ENCODE results near the gene MAT2A.

Gene MAT2A

DNA sequence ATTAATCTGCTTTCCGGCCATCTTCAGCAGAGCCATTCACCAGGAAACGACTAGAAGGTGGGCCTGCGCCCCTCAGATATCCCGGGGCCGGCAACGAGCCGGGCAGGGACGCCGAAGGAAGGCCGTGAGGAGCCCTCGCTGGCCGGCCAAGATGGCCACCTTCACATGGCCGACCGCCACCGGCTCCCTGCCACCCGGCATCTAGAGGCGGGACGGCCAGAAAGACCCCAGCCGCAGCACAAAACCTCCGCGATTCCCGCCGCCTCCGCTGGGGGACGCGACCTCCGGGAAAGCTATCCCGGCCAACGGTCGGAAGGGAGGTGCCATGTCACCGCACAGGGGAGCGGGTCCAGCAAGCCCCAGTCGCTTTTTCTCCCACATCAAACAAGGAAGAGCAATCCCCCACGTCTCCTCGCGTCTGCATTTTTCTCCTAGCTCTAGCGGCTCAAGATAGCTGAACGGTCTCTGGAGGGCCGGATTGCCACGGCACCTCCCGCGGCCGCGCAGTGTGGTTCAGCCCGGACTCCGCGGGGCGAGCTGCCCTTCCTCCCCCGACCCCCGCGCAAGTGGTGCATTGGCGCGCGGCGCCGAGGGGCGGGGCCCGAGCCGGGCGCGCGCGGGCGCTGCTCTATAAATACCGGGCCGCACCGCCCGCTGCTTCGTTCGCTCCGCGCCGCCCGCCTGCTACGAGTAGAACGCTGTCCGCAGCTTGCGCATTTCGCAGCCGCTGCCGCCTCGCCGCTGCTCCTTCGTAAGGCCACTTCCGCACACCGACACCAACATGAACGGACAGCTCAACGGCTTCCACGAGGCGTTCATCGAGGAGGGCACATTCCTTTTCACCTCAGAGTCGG lies at the start of gene MAT2A:
MAT2A (plus strand) TSS at position 662 of the 854 bp plus-strand sequence; CDS start at position 782, 120 bp downstream.
- H3K27ac ChIP-seq: peak within 1 kb of the TSS; percentile 99
- TF ChIP-seq CTCF (conservative IDR thresholded peaks at IDR 0.05) (peak; percentile 82), ZFX (IDR thresholded peaks at IDR 0.05) (no peak; the same call in 1 of the 2 replicates)

- TF ChIP-seq CTCF (conservative IDR thresholded peaks at IDR 0.05) (no peak), ZFX (IDR thresholded peaks at IDR 0.05) (no peak)
- H3K27ac ChIP-seq: no peak overlapping the region
Observed at GRCh38 chr2:85490861-85491755, 47.9 kb upstream of the MAT2A start.

- no peak overlapping the region for H3K27ac ChIP-seq
- TF ChIP-seq ZFX (IDR thresholded peaks at IDR 0.05): no peak
- no peak for TF ChIP-seq CTCF (conservative IDR thresholded peaks at IDR 0.05)
Observed at GRCh38 chr2:85496436-85496835, 42.5 kb upstream of the MAT2A start.

DNA sequence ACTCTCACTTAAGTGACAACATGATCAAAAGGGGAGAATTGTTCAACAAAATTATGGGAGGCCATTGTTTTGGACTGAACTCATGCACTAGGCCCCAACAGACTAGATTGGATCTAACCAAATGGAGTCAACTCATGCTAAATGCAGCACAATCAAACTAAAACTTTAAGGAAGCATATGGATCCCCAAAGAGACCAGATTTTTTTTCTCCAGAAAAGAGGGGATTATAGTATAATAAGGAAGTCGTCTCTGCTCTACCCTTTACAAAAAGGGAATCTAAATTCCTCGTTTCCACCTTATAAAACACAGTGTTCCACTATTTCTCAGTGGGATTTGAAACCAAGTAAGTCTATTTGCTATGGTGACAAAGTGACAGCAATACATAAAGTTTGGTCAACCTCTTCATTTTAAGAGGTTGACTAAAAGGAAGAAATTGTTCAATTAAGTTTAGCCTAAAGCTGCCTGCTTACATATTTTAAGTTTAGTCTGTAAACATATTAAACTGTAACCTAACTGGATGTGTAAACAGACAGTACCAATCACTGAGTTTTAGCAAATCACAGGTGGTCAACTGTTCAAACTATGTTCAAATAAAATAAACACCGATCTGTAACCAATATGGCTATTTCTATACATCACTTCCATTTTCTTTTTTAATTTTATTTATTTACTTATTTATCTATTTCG lies 40.9 kb upstream of the MAT2A start:
- TF ChIP-seq CTCF (conservative IDR thresholded peaks at IDR 0.05) (no peak), ZFX (IDR thresholded peaks at IDR 0.05) (no peak)
- peak overlapping the region; percentile 70 for H3K27ac ChIP-seq

DNA sequence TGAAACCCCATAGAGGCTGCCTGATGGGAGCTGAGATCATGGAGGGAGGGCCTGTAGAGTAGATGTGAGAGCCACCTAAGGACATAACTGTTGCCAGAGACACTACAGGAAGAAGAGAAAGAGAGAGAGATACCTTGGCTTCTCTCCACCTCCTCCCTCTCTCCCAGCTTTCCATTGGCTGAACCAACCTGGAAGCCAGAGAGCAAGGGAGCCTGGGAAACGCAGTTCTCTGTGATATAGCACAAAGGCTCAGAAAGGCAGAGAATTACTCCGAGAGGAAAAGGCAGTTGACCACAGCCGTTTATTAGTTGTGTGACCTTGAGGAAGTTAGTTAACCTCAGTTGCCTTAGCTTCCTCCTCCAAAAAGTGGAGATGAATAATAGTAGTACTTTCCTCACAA lies 37.7 kb upstream of the MAT2A start:
- H3K27ac ChIP-seq: no peak overlapping the region
- TF ChIP-seq ZFX (IDR thresholded peaks at IDR 0.05): no peak
- TF ChIP-seq CTCF (conservative IDR thresholded peaks at IDR 0.05): no peak

DNA sequence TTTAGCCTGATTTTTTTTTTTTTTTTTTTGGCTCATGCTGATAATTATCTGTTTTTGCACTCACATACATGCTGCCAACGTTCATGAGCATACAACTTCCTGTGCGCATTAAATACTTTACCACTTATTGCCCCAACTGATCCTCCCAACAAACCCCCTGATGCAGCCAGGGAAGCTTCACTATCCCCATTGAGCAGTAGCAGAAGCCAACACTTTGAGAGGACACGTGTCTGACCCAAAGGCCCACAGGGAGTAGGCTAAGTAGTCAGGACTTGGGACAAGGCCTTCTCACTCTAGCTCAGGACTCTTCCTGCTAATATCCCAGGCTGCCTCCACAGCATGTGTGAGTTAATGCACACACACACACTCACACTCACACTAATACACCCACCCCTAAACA lies 36.2 kb upstream of the MAT2A start:
- no peak overlapping the region for H3K27ac ChIP-seq
- TF ChIP-seq CTCF (conservative IDR thresholded peaks at IDR 0.05) (no peak), ZFX (IDR thresholded peaks at IDR 0.05) (no peak)

All from C4-2B (cell line).